HG03520 (cell line): ENCODE results near the gene TRIM65.
A peak's percentile ranks its signal among the peaks of the same experiment; 100 is the strongest.

ENCODE experiments used
- ATAC-seq: cut with Tn5 transposase; IDR thresholded peaks from one replicate; pipeline ENCODE4 v1.9.1; 2021; ENCODE audit warnings: mild to moderate bottlenecking, moderate library complexity; ENCODE audit not compliant: unreplicated experiment

The TRIM65 gene, protein sequence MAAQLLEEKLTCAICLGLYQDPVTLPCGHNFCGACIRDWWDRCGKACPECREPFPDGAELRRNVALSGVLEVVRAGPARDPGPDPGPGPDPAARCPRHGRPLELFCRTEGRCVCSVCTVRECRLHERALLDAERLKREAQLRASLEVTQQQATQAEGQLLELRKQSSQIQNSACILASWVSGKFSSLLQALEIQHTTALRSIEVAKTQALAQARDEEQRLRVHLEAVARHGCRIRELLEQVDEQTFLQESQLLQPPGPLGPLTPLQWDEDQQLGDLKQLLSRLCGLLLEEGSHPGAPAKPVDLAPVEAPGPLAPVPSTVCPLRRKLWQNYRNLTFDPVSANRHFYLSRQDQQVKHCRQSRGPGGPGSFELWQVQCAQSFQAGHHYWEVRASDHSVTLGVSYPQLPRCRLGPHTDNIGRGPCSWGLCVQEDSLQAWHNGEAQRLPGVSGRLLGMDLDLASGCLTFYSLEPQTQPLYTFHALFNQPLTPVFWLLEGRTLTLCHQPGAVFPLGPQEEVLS

DNA sequence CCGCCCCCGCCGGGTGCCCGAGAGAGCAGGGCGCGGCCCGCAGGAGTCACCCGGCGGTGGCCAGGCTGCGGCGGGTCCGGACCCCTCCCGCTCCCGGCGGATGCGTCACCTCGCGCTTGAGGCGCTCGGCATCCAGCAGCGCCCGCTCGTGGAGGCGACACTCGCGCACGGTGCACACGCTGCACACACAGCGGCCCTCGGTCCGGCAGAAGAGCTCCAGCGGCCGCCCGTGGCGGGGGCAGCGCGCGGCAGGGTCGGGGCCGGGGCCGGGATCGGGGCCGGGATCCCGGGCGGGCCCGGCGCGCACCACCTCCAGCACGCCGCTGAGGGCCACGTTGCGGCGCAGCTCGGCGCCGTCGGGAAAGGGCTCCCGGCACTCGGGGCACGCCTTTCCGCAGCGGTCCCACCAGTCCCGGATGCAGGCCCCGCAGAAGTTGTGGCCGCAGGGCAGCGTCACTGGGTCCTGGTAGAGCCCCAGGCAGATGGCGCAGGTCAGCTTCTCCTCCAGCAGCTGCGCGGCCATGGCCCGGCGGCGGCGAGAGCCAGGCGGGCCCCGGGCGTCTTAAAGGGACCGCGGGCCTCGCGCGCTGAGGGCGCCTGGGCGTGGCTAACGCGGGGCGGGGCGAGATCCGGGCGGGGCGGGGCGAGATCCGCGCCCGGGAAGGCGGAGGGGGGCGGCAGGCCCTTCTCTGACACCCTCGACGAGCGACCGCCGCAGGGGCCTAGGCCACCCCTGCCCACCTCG lies at the start of gene TRIM65:
TRIM65 (minus strand) TSS at position 537 of the 745 bp plus-strand sequence; CDS start at position 523, 14 bp downstream.
- ATAC-seq = peak; percentile 41

- ATAC-seq = no peak
These were observed 48.5 kb upstream of the TRIM65 start for GRCh38 chr17:75945211-75945610.

DNA sequence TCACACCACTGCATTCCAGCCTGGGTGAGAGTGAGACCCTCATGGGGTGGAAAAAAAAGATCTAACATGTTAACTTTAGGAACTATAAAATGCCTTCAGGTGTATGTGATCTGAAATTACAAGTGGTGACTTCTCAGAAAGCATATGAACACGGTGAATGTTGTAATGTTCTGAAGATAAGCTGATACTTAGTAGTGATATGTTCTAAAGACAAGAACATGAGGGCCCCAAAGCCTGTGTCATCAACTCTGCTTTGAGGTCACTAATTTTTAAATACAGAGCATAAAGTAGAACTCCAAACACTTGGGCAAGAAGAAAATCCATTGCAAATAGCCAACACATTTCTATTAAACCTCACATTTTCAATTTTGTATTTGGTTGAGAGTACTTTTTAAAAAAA lies 46.7 kb upstream of the TRIM65 start:
- no peak for ATAC-seq

DNA sequence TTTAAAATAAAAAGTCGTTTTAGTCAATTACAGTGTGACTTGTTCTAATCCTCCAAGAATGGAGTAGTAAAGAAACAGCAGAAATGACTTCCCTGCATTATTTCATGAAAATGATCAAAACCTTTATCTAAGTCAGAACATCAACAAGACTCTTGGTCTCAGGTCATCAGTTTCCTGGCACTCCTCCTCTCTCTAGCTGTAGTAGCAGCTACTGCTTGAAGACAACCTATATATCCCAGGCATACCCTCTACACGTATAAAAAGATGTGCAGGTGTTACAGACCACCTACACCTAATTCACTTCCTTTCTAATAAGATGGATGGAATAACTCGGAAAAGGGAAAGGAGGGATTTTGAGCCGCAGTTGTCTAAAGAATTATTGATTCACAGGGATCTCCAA lies 45.7 kb upstream of the TRIM65 start:
- no peak for ATAC-seq

- ATAC-seq = no peak
These were observed 44.7 kb upstream of the TRIM65 start for GRCh38 chr17:75941442-75941819.

GRCh38 chr17:75940727-75941441 lies 44.1 kb upstream of the TRIM65 start, which contains the start of gene FBF1:
Gene FBF1, minus strand, starts transcription at chr17:75941042. Its CDS starts 2,893 bp downstream, at chr17:75938149.
- ATAC-seq = peak; percentile 89

GRCh38 chr17:75937652-75938051 lies 40.9 kb upstream of the TRIM65 start:
- ATAC-seq = no peak

DNA sequence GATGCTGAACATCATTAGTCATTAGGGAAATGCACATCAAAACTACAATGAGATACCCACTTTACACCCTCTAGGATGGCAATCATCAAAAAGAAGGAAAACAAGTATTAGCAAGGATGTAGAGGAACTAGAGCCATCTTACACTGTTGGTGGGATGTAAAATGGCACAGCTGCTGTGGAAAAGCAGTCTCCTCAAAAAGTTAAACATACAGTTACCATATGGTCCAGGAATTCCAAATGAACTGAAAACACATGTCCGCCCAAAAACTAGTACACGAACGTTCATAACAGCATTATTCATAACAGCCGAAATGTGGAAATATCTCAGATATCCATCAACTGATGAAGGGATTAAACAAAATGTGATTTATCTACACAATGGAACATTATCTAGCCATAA lies 37.1 kb upstream of the TRIM65 start:
- no peak for ATAC-seq

GRCh38 chr17:75932852-75933251 lies 36.1 kb upstream of the TRIM65 start:
- ATAC-seq = no peak

GRCh38 chr17:75931062-75931461 lies 34.3 kb upstream of the TRIM65 start:
- ATAC-seq = no peak

GRCh38 chr17:75927286-75927922 lies 30.7 kb upstream of the TRIM65 start:
- ATAC-seq = no peak

GRCh38 chr17:75926456-75926855 lies 29.7 kb upstream of the TRIM65 start:
- ATAC-seq = no peak

DNA sequence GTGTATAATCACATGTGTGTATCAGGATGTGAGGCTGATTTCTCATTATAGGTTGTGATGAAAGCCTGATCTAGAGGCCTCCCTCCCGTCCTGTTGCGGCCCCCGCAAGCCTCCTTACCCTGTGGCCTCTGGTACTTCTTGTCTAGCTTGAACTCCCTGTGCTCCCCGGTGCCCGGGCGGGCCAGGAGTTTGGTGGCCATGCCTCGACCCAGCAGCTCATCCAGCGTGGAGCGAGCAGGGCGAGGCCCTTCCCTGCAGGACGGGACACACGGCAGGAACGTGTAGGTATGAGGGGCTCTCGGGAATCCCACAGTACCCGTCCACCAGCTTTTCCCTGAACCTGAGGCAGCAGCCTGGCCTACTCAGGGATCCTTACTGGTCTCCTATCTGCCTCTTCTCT lies 29.2 kb upstream of the TRIM65 start:
- no peak for ATAC-seq

DNA sequence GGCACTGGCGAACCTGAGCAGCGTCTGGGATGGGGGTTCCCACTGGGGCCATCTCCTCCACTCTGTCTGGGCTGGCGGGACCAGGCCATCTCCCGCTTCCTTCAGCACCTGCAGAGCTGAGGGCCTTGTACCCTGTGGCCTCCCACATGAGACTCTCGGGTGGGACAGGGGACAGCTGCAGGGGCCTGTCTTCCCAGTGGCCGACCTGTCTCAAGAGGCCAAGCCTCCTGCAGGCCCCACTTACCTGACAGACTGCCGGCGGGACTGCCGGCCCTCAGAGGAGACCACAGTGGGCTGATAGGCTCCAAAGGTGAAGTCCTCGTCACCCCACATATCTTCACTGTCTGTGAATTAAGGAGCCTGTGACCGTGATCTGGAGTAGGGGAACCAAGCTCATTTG lies 28.4 kb upstream of the TRIM65 start:
- ATAC-seq = no peak

GRCh38 chr17:75922963-75923874 lies 26.5 kb upstream of the TRIM65 start:
- ATAC-seq = no peak

DNA sequence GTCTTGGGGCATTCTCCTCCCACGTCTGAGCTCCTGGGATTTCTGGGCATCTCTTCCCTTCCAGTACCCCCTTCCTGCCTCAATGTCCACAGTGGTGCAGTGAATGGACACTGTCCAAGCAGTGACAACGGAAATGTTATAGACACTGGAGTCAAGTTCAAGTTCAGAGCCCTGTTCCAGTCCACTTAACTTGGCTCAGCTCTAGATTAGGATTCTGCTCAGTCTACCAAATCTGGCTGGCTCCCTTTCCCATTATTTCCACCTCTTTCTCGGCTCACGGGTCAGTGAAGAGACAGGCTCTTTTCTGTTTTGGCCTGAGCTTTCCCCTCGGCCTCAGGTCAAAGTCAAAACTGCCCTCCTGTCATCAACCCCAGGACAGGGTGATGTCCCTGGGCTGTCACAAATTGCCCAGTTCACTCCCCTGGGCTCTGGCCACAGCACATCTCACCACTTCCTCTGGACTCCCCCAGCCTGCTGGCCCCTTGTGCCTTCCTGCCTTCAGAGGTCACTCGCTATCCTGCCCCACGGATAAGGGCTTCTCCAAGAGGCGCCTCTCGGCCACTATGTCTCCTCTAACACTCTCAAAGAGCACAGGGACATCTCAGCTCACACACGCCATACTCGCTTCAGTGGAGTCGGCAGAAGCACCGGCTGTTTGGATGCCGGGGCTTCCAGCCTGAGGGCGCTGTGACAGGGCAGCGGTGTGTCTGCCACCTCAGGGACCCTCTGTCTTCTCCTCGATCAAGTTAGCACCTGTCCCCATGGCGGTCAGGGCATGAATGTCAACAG lies 25.6 kb upstream of the TRIM65 start:
- no peak for ATAC-seq

- ATAC-seq = no peak
These were observed 24.8 kb upstream of the TRIM65 start for GRCh38 chr17:75921596-75921995.

- ATAC-seq = no peak
These were observed 23.4 kb upstream of the TRIM65 start for GRCh38 chr17:75920045-75920560.

DNA sequence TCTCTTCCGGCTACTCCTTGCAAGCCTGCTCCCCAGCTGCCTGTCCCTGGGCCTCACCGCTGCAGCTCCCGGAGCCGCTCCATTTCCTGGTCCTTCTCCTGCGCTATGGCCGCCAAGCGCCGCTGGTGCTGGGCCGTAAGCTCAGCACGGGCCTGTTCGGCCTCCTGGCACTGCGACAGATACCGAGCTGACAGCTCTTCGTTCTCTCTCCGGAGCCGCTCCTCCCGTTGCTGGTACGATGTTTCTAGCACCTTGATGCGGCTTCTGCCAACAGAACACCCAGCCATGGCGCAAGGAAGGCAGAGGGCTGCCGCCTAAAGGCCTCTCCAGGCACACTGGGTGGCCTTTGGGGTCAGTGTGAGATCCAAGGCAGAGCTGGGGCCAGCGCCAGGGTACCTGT lies 22.9 kb upstream of the TRIM65 start:
- no peak for ATAC-seq
